GM19099 (cell line): Measurements from ENCODE around the gene PDGFB.

Source experiments
- POLR2A ChIP-seq: IDR thresholded peaks from 3 replicates; pipeline ENCODE4 v1.6.1; 2011; ENCODE audit warnings: low read depth; ENCODE audit not compliant: insufficient read length; ENCODE audit errors: extremely low read depth

The PDGFB gene

DNA sequence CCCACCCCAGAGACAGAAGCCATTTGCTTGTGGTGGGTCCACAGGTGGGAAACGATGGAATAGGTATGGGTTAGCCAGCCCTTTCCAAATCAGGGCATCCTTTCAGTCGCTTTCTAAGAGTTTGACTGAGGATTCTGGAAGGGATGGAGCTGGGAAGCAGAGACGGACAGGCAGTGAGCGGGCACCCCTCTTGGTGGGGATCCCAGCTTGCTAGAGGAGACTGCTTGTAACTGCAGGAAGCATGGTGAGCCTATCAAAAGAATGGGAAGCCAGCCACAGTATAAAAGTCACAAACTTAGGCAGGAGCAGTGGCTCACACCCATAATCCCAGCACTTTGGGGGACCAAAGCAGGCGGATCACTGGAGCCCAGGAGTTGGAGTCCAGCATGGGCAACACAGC is 6.1 kb upstream of the PDGFB start:
- TF ChIP-seq POLR2A, result no peak

GRCh38 chr22:39250131-39250530 is 5.3 kb upstream of the PDGFB start:
- no peak for TF ChIP-seq POLR2A

DNA sequence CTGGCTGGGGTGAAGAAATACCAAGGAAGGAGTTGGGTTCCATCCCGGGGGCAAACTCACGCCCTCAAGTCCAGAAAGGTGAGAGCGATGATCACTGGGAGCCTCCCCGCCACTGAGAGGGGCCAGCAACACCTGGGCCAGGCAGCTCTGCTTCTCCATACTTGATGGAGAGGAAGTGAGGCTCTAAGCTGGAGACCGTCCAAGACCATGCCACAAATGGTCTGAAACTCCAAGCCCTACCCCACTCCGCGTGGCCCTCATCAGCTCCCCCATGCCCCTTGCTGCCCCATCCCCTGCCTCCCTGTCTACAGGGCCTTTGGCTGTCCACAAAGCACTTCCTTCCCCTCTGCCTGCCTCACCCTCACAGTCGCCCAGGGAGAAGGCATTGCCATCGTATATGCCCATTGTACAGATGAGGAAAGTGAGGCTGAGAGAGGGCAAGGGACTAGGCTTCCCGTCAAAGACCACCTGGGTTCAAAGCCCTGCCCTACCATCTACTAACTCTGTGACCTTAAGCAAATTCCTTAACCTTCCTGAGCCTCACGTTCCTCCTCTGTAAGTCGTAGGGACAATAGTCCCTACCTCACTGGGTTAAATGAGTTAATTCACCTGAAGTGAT is 4.4 kb upstream of the PDGFB start:
- TF ChIP-seq POLR2A, result no peak

GRCh38 chr22:39248254-39248653 is 3.5 kb upstream of the PDGFB start:
- no peak for TF ChIP-seq POLR2A

GRCh38 chr22:39247361-39247760 is 2.6 kb upstream of the PDGFB start:
- no peak for TF ChIP-seq POLR2A

- TF ChIP-seq POLR2A, result no peak
Measured at GRCh38 chr22:39246690-39247332, 2.0 kb upstream of the PDGFB start.

DNA sequence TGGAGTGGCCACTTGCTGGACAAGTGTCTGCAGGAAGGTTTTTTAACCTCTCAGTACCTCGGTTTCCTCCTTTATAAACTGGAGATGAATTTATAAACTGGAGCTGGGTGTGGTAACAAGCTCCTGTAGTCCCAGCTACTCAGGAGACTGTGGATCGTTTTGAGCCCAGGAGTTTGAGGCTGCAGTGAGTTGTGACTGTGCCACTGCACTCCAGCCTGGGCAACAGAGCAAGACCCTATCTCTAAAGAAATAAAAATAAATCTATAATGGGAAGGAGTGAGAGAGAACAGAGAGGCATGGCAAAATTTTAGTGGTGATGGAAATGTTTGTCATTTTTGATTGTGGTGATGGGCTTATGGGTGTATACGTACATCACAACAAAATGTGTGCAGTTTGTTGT is 1.4 kb upstream of the PDGFB start:
- no peak for TF ChIP-seq POLR2A

DNA sequence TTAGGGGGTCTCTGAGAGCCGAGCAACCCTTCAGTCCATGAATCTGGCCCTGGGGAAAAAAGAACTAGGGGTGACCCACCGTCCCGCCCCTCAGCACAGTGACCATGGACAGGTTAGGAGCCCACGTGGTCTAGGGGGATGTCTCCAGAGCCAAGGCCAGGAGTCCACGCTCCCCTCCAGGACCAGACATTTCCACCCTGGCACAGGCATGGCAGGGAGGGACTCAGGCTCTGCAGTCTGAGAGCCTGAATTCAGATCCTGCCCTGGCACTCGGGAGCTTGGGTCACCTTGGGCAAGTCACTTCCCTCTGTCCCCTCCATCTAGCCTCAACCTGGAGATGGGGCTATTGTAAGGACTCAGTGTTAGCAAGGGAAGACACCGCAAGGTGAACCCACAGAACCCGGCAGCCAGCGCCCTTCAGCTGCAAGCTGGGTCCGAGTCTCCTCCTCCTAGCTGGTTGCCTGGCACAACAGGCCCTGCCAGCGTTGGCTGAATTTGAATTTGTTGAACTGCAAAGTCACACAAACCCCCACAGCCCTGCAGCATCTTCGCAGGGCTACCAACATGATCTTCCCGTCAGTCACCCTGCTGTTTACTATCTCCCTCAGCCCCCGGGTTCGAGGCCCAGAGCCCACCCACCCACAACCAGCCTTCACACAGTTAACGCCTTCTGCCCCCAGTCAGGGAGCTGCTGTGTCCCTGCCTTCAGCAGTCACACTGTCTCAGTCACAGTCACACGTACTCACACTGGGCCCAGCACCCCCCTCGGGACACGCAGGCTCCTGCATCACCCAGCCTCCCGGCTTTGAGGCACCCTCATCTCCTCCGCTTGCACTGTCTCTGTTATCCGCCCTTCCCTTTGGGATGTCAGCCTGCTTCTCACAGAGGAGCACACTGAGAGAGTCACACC is 603 bp upstream of the PDGFB start:
- no peak for TF ChIP-seq POLR2A

DNA sequence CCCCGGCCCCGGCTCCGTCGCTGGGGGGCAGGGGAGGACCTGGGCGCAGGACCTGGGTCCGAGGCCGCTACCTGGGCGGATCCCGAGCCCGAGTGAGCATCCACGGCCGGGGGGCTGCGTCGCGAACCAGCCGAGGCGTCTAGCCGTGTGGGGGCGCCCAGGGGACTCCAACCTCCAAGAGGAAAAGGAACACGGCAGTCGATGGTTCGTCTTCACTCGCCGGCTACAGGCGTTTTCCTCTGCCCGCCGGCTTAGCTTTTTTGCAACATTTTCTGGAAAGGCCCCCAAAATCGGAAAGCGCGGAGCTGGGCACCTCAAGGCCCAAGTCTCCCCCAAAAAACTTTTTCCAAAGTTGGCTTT is 666 bp downstream of the PDGFB start:
- TF ChIP-seq POLR2A, result no peak

DNA sequence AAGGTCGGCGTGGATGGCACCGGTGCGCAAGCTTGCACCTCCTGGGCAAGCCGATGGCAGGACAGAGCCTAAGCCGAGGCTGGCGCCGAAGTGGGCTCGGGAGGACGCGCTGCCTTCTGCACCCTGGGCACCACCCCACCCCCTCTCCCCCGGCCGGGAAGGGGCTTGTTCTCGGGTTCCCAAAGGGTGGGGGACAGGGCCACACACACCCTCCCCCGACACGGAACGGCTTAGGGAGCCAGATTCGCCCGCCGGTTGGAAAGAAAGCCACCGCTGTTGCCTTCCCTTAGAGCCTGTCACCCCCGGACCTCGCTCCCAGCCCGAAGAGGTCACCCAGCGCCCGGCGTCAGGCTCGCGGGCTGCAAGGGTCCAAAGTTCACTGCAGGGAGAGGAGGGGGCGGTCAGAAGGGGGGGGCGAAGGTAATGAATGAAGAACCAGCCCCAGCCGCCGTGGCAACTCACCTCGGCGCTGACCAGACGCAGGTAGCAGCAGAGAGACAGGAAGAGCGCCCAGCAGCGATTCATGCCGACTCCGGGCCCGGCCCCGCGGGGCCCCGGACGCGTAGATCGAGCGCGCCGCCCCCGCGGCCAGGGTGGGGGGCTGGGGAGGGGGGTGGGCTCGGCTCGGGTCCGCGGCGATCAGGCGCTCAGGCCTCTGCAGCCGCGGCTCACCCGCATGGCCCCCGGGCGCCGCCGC is 1.2 kb downstream of the PDGFB start:
- TF ChIP-seq POLR2A, result no peak

DNA sequence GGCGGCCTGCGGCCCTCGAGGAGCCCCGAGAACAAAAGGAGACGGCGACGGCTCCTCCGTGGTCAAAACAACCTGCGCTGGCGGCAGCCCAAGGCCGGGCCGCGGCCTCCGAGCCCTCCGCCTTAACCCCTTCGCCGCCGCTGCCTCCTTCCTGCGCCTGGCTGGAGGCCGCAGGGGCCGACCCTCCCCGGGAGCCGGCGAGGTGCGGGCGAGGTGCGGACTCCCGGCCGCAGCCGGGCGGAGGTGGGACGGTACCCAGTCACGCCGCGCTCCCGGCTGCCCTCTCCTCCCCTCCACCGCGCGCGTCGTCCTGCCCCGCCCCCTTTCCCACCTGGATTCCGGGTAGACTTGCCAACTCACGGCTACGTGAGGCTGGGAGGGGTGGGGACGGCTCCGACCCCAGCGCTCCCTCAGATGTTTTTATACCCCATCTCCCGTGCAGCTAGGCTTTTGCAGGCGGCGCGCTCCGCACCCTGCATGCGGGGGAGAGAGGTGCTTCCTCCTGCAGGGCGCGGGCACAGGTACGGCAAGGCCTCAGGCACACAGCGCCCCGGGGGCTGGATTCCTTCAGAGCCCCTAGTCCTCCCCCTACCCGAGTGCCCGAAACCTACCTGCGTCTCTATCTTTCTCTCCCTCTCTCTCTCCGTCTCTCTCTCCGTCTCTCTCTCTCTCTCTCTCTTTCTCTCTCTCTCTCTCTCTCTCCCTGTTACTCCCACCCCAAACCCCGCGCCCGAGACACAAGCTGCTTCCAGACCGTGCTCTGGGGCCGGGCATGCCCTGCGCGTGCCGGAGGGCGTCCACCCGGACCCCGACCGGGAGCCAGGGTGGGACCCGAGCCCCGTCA is 2.0 kb downstream of the PDGFB start:
- no peak for TF ChIP-seq POLR2A

DNA sequence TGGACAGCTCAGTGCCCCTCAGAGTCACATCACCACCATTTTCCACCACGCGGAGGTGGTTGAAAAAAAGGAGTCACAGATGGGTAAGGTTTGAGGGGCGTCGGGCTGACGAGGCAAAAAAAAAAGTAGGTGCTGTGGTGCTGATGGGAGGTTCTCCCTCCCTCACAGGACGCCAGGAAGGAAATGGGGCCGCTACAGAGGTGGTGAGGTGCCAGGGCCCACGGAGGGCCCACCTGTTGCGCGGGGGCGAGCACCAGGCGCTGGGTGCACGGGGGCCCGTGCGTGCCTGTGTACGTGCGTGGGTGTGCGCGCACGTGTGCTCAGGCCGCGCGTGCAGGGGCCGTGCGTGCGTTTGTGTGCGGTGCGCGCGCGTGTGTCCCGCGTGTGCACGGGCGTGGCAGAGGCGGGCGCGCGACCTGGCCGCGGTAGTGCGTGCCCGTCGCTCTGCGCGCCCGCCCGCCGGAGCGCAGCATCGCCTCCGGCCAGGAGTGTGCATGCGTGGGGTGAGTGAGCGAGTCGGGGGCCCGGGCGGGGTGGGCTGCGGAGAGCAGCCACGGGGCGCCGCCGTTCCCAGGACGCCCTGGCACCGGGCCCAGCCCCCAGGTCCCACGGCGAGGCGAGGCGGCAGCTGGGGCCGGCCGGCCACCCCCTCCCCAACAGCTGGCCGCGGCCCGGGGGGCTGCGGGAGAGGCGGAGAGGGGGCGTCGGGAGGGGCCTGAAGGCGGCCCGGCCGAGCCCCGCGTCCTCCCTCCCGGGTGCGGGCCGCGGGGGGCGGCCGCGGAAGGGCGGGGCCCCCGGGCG is 2.8 kb downstream of the PDGFB start:
- TF ChIP-seq POLR2A, result no peak
